ENCODE results near the gene CBX7.

The CBX7 gene

DNA sequence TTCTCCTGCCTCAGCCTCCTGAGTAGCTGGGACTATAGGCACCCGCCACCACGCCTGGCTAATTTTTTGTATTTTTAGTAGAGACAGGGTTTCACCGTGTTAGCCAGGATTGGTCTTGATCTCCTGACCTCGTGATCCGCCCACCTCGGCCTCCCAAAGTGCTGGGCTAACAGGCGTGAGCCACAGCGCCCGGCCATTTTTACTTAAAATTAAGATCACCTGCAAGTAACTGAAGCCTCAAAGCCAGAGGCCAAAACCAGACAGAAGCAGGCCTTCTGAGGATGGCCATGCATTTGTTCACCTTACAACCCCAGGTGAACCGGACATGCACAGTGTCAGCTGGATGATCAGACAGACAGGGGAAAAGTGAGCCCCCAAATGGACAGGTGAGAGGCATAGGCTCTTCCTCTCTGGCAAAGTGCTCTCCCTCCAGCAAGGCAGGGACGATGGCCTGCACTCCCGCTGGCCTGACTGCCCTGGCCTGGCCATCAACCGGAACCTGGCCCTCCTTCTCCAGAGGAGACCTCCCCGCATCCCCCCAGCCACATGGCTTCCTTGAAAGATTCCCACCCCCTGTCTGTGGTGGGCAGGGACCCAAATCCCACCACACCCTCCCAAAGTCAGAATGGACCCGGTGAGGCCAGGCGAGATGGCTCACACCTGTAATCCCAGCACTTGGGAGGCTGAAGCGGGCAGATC lies 29.6 kb downstream of the CBX7 start:
- DNase-seq, result no peak

GRCh38 chr22:39120983-39121382 lies 31.5 kb downstream of the CBX7 start:
- DNase-seq, result no peak

DNA sequence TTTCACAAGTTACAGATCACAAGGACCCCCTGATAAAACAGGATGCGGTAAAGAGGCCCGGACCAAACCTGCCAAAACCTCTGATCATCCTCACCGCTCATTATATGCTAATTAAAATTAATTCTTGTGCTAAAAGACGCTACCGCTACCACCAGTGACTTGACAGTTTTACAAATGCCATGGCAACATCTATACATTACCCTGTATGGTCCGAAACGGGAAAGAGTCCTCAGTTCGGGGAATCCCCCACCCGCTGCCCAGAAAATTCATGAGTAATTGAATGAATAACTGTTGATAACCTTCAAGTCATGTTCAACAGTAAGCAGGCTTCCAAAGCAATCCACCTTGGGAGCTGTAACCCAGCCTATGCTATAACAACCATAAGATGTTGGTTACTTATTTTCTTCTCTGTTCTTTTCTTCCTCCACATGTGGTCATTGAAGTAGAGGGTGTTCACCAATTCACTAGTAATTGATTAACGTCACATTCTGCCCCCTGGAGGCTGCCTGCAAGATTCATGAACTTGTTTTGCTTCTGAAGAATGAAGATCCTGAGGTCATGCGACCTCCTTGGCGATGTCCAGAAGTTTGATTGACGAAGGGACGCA lies 34.8 kb downstream of the CBX7 start:
- peak; percentile 81 for DNase-seq

- no peak for DNase-seq
These were observed 36.4 kb downstream of the CBX7 start for GRCh38 chr22:39115977-39116621.

- no peak for DNase-seq
These were observed 36.9 kb downstream of the CBX7 start for GRCh38 chr22:39115570-39115969.

DNA sequence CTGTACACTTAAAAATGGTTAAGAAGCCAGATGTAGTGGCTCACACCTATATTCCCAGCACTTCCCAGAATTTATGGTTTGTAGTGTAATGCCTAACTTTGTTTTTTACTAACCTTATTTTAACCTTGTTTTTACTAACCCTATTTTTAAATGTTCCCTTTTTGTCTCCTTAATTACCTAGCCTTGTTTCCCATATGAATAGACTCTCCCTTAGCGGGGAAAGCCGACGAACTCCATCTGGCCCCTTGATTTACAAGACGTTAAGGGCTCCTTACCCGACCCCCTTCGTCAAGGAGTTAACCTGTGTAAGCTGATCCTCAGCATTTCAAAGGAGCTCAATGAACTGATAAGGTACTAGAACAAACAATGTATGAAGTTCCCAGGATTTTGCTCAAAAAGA lies 38.4 kb downstream of the CBX7 start:
- no peak for DNase-seq

DNA sequence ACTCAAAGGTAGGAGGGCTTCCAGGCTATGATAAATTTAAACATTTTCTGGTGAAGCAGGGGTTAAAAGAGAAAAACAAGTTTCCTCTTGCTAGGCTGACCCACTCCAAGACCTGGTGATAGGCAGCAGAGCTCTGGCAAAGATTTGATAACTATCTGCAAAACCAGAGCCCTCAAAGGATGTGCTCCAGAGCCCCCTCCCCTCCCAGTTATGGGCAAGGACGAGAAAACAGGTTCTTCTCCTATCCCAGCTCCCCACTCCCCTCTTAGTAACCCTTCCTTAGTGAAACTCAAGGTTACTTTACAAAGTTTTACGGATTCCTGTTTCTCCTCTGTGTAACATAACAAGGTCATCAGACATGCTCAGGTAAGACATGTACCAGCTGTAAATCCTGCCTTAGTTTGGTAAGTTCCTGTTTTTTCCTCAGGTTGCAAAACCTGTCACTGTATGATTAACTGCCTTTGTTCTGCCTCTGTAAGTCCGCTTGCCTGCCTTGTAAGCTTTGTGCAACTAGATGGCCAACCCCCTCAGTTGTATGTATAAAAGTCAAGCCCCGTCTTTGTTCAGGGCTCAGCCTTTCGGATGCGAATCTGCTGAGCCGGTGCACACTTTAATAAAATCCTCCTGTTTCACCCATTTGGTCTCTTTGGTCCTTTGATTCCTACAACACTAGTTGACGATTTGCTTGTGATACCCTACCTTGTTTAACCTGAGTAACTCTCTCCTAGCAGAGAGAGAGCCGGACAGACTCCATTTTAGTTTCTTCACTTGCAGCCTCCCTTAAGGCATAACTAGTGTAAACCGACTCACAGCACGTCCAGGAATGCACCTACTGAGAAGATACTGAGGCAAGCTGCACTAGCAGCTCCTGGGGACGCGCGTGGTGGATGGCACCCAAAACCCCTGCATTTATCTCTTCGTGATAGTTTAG lies 41.6 kb downstream of the CBX7 start:
- no peak for DNase-seq

GRCh38 chr22:39109361-39109760 lies 43.1 kb downstream of the CBX7 start:
- no peak for DNase-seq

DNA sequence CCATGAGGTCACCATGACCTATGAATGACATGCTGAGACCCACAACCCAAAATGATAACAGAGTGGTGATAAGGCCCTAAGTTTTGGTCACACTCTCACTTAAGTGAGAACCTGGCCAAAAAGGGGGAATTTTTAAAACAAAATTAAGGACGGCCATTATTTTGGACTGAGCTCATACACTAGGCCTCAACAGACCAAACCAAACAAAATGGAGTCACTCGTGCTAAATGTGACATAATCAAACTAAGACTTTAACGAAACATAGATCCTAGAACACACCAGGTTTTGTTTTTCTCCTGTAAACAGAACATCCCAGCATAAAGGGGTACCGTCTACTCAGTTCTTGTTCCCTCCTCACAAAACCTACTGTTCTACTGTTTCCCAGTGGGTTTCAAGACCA lies 44.0 kb downstream of the CBX7 start:
- no peak for DNase-seq

- DNase-seq, result no peak
These were observed 46.2 kb downstream of the CBX7 start for GRCh38 chr22:39106326-39106725.

DNA sequence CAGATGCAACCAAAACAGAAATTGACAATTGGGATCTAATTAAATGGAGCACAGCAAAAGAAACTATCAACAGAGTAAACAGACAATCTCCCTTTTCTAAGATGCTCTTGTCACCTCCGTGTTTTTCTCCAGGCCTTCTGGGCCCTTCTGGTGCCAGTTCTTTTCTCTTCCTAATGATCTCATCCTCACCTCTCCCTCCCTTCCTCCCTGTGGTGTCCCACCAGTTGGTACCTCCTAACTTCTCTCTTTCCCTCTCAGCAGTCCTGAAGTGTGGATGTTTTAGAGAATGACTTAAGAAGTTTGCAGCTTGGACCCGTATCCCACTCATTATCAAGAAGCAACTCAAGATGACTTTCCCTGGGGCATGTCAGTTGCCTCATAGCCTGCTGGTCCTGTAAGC lies 49.0 kb downstream of the CBX7 start:
- no peak for DNase-seq

- DNase-seq, result no peak
These were observed 51.3 kb downstream of the CBX7 start for GRCh38 chr22:39101226-39101625.

GRCh38 chr22:39098576-39098975 lies 53.9 kb downstream of the CBX7 start:
- no peak for DNase-seq

GRCh38 chr22:39098026-39098425 lies 54.5 kb downstream of the CBX7 start:
- DNase-seq, result no peak

GRCh38 chr22:39097098-39098020 lies 55.1 kb downstream of the CBX7 start, which contains the start of gene APOBEC3H:
Gene APOBEC3H, plus strand, starts transcription at chr22:39097244. Its CDS starts 3,035 bp downstream, at chr22:39100279.
- peak; percentile 13 for DNase-seq

DNA sequence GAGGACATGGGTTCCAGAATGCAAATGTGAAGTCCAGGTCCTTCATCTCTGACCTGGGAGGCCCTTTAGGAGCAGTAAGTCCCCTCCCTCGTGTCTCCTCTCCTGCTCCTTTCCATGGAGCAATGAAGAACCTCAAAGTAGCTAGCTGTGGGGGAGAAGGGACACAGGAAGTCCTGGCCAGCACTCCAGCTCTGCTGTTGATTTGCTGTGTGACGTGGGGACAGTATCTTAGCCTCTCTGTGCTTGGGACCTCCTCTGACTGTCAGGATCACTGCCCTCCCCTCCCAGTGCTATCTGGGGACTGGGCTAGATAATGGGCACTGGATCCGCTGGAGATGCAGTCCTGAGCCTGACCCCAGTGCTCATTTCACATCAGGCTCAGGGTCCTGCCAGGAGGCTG lies 56.5 kb downstream of the CBX7 start:
- no peak for DNase-seq

DNA sequence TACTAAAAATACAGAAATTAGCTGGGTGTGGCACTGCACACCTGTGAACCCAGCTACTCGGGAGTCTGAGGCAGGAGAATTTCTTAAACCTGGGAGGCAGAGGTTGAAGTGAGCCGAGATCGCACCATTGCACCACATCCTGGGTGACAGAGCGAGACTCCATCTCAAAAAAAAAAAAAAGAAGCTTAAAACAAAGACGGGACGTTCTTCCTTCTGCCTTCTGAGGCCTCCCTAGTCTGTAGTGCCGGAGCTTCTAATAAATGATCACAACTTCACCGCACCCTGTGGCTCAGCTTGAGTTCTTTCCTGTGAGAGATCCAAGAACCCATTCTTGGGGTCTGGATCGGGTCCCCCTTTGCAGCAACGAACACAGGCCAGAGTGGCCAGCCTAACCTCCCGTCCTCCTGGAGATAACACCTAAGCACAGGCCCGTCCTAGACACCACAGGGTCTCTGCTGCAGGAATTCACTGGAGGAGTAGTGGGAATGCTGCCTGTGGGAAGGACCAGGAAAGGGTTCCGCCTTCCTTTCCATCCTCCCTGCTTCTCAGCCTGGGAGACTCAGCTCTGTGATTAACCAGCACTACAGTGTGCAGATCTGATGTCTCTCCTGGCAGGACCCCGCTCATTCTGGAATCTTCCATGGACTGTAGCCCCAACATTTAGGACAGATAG lies 57.6 kb downstream of the CBX7 start:
- no peak for DNase-seq

DNA sequence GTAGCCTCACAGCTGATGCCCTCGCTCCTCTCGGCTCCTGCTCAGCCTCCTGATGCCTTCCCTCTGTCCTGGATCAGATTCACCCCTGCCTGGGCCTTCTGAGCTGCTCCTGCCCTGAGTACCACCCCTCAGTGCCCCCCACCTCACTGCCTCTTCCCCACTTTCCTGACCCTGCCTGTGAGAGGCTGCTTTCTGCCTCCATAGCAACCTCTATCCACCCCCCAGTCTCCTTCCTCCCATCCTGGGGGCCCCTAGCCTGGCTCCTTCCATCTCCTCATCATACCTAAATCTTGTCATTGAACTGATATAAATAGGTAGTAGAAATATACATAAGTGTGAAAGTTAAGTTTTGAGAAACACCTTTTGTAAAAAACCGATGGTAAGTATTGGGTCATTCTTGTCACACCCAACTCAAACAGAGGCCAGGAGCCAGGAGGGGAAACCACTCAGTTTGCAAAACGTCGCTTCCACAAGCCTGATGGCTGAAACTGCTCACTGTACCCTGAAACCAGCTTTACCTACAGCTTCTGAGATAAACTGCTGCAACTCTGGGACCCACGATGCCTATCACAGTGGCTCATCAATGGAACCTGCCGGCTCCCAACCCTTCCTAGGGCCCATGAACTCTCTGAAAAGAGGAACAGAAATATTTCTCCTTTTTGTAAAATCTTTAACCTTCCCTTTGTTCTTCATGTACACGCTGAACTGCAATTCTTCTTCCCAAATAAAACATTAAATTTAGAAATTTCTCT lies 60.2 kb downstream of the CBX7 start:
- DNase-seq, result peak; percentile 49

DNA sequence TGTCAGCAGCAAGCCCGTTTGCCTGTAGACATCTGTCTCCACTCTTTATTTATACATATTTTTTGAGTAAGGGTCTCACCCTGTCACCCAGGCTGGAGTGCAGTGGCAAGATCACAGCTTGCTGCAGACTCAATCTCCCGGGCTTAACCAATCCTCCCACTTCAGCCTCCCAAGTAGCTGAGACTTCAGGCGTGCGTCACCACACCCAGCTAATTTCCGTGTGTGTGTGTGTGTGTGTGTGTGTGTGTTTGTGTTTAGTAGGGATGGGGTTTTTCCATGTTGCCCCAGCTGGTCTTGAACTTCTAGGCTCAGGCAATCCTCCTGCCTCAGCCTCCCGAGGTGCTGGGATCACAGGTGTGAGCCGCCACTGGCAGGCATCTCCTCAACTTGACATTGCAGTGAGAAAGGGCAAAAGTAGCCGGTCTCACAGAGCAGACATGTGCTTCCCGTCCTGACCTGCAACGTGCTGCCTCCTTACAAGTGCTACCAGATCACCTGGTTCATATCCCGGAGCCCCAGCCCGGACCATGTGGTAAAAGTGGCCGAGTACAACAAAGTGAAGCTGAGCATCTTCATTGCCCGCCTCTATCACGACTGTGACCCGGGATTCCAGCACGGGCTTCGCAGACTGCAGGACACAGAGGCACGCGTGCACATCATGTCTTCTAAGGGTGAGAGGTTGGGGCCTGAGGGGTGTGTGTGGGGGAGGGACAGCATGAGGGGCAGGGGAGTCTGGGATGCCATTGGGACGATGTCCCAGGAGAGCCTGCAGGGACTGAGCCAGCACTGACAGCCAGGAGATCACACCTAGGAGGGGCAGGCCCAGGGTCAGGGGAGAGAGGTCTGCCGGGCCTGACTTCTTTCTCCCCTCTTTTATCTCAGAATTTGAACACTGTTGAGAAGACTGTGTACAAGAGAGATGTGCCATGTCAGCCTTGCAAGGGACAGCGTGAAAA lies 61.1 kb downstream of the CBX7 start:
- no peak for DNase-seq
